ENCODE measurements around the gene TPST1. TPM values are rescaled to one million over a fixed set of nuclear protein-coding genes. Genes with fewer than 3 reads are reported as not detected.

TPST1 gene
- total RNA-seq, 2 experiments from 2014 or later = 0.67 to 0.79 TPM

GRCh38 chr7:66198469-66198868 is 6.7 kb upstream of the TPST1 start:
- H3K36me3 Mint-ChIP-seq (ENCODE audit: low read depth) = no peaks in the 10 kb centered on the region
- H3K27ac Mint-ChIP-seq = no peak overlapping the region
- POLR2A ChIA-PET = interaction anchor here (0.6 kb wide), 1 partner anchor 35 kb away, joined by 3 read pairs; no protein-coding TSS in a partner anchor
- CTCF ChIA-PET = no interaction called here
- no peak for DNase-seq
- H3K27me3 Mint-ChIP-seq = peaks cover 7% of the 10 kb centered on the region
- H3K4me3 Mint-ChIP-seq = no peak overlapping the region
- H3K9me3 Mint-ChIP-seq = no peaks in the 10 kb centered on the region
- H3K4me1 Mint-ChIP-seq = peaks cover 5% of the 10 kb centered on the region

DNA sequence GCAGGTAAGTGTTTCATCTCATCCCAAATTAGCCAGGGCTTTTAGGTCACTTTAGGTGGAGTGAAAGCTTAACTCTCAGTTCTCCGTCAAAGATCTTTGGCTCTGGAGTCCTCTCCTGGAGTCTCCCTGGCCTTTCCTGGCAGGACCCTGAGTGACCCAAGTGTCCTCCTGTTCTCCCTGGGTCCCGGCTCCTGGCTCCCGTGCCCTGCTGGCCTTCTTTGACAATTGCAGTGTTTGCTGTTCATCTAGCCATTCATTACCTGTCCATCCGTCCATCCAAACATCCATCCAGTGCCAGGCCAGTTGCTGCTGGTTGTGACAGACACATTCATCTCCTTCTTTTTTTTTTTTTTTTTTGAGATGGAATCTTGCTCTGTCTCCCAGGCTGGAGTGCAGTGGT is 6.2 kb upstream of the TPST1 start:
- no peak for DNase-seq
- H3K4me3 Mint-ChIP-seq = no peak overlapping the region
- H3K27me3 Mint-ChIP-seq = peaks cover 7% of the 10 kb centered on the region
- no peaks in the 10 kb centered on the region for H3K9me3 Mint-ChIP-seq
- H3K27ac Mint-ChIP-seq = no peak overlapping the region
- peaks cover 5% of the 10 kb centered on the region for H3K4me1 Mint-ChIP-seq
- no peaks in the 10 kb centered on the region for H3K36me3 Mint-ChIP-seq (ENCODE audit: low read depth)
- ChIA-PET CTCF (no interaction called here), POLR2A (no interaction called here)

DNA sequence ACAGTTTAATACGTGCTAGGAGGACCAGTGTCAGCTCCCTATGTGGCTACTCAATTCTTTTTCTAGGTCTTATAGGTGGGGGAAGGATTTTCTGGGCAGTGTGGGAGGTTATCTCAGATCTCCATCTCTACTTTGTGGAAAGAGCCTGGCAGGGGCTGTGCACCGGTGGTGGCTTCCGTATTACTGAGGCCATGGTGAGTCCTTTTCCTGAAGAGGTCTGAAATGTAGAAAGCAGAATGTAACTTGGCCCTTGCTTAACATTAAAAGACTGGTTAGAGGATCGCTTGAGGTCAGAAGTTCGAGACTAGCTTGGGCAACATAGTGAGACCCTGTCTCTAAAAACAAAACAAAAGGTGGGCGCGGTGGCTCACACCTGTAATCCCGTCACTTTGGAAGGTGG is 2.7 kb upstream of the TPST1 start:
- Mint-ChIP-seq H3K27ac (no peak overlapping the region), H3K27me3 (peaks cover 27% of the 10 kb centered on the region), H3K4me1 (peaks cover 25% of the 10 kb centered on the region), H3K36me3 (ENCODE audit: low read depth) (no peaks in the 10 kb centered on the region), H3K9me3 (no peaks in the 10 kb centered on the region), H3K4me3 (no peak overlapping the region)
- ChIA-PET POLR2A (no interaction called here), CTCF (interaction anchor here (0.6 to 0.7 kb wide), 2 partner anchors 26 to 244 kb away, joined by 3 to 5 read pairs; no protein-coding TSS in a partner anchor)
- no peak for DNase-seq

DNA sequence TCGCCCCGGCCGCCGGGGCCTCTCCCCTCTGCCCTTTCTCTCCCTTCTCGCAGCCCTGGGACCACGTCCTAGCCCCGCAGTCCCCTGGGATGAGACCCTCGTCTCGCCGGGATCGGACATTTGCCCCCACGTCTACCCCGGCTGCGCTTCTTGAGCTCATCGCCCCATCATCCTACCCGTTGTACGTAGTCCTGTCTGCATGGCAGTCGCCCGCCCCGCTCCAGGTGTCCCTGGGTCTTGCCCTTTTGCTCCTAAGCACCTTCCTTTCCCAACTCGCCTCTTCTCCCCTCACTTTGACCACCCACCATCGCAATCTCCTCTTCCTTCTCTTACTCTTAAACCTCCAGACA is 582 bp downstream of the TPST1 start:
- H3K4me1 Mint-ChIP-seq = peaks cover 30% of the 10 kb centered on the region
- ChIA-PET CTCF (no interaction called here), POLR2A (no interaction called here)
- H3K27me3 Mint-ChIP-seq = peaks cover 39% of the 10 kb centered on the region
- no peaks in the 10 kb centered on the region for H3K9me3 Mint-ChIP-seq
- peak overlapping the region; percentile 78 for H3K27ac Mint-ChIP-seq
- no peak for DNase-seq
- peak overlapping the region; percentile 81 for H3K4me3 Mint-ChIP-seq
- no peaks in the 10 kb centered on the region for H3K36me3 Mint-ChIP-seq (ENCODE audit: low read depth)

DNA sequence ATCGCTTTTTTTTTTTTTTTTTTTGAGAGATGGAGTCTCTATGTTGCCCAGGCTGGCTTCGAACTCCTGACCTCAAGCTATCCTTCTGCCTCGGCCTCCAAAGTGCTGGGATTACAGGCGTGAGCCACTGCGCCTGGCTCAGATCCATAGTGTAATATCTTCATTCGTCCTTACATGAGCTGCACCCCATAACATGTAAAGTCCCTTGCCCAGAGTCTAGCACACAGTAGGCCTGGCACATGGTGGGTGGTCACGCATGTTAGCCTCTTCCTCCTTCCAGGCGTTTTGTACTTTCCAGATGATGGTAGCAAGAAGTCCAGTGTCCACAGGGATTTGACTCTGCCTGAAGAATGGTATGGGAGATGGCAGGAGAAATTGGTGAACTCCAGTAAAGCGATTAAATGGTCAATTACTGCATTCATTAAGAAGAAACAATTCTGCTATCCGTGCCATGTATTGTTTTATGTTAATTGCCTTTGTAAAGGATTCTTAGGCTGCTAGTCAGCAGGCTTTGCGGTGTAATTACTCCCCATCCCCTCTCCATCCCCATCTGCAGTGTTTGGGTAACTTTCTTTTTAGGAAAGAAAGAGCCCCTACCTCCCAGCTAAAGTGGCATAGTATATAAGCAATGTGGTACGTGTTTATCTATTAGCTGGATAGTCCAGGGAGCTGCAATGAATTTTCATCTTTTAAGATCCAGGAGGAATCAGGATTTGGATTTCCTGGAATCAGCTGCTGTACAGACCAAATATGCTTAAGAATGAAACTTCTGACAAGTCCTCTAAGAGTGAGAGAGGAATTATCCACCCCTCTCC is 1.2 kb downstream of the TPST1 start:
- H3K4me3 Mint-ChIP-seq = peak overlapping the region; percentile 81
- H3K4me1 Mint-ChIP-seq = peaks cover 30% of the 10 kb centered on the region
- no peaks in the 10 kb centered on the region for H3K36me3 Mint-ChIP-seq (ENCODE audit: low read depth)
- peak overlapping the region; percentile 78 for H3K27ac Mint-ChIP-seq
- ChIA-PET CTCF (interaction anchor here (1.4 kb wide), 1 partner anchor 13 kb away, joined by 3 read pairs; no protein-coding TSS in a partner anchor), POLR2A (interaction anchor here (0.6 kb wide), 1 partner anchor 253 kb away, joined by 5 read pairs; no protein-coding TSS in a partner anchor)
- DNase-seq = no peak
- no peaks in the 10 kb centered on the region for H3K9me3 Mint-ChIP-seq
- H3K27me3 Mint-ChIP-seq = peaks cover 39% of the 10 kb centered on the region

- DNase-seq = no peak
- no peak overlapping the region for H3K4me3 Mint-ChIP-seq
- ChIA-PET POLR2A (interaction anchor here (0.6 kb wide), 1 partner anchor 252 kb away, joined by 5 read pairs; no protein-coding TSS in a partner anchor), CTCF (interaction anchor here (1.4 kb wide), 1 partner anchor 12 kb away, joined by 3 read pairs; no protein-coding TSS in a partner anchor)
- peaks cover 39% of the 10 kb centered on the region for H3K27me3 Mint-ChIP-seq
- H3K27ac Mint-ChIP-seq = no peak overlapping the region
- H3K36me3 Mint-ChIP-seq (ENCODE audit: low read depth) = no peaks in the 10 kb centered on the region
- no peaks in the 10 kb centered on the region for H3K9me3 Mint-ChIP-seq
- H3K4me1 Mint-ChIP-seq = peaks cover 30% of the 10 kb centered on the region
Observed at GRCh38 chr7:66206934-66207240, 1.8 kb downstream of the TPST1 start.

DNA sequence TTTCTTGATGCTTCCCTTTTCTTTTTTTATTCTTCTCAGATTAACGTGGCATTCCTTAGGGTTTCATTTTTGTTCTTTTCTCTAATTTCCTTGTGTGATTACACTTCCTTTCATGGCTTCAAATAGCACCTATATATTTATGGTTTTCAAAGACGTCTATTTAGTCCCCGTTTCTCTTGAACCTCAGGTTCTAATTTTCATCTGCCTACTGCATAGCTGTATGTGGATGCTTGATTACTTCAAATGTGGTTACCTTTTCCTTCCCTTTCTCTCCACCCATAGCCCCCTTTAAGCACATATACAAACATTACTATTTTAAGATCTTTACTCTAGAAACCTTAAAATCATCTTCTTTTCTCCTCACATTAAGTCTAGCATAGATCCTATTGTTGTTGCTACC is 2.4 kb downstream of the TPST1 start:
- Mint-ChIP-seq H3K36me3 (ENCODE audit: low read depth) (no peaks in the 10 kb centered on the region), H3K27ac (no peak overlapping the region), H3K27me3 (peaks cover 34% of the 10 kb centered on the region), H3K4me3 (no peak overlapping the region), H3K9me3 (no peaks in the 10 kb centered on the region), H3K4me1 (peaks cover 27% of the 10 kb centered on the region)
- ChIA-PET CTCF (interaction anchor here (0.6 to 1.4 kb wide), 2 partner anchors 11 to 210 kb away, joined by 3 to 4 read pairs; no protein-coding TSS in a partner anchor), POLR2A (interaction anchor here (0.6 kb wide), 1 partner anchor 28 kb away, joined by 3 read pairs; no protein-coding TSS in a partner anchor)
- no peak for DNase-seq

DNA sequence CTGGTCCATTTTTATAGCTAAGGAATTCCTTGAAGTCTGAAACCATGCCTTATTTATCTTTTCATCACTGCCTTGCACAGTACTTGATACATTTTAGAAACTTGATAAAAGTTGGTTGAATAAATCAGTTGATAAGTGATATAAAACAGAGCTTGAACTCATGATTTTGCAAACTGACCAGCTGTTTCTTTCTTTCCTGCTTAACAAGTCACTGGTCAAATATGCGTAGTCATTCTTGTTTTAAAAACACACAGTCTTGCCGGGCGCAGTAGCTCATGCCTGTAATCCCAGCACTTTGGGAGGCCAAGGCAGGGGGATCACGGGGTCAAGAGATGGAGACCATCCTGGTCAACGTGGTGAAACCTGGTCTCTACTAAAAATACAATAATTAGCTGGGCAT is 6.3 kb downstream of the TPST1 start:
- ChIA-PET CTCF (interaction anchor here (0.6 to 1.3 kb wide), 2 partner anchors 83 to 1293 kb away, joined by 3 read pairs; no protein-coding TSS in a partner anchor), POLR2A (no interaction called here)
- H3K27ac Mint-ChIP-seq = no peak overlapping the region
- H3K4me3 Mint-ChIP-seq = no peak overlapping the region
- peaks cover 27% of the 10 kb centered on the region for H3K27me3 Mint-ChIP-seq
- peaks cover 25% of the 10 kb centered on the region for H3K4me1 Mint-ChIP-seq
- no peak for DNase-seq
- no peaks in the 10 kb centered on the region for H3K36me3 Mint-ChIP-seq (ENCODE audit: low read depth)
- H3K9me3 Mint-ChIP-seq = no peaks in the 10 kb centered on the region

GRCh38 chr7:66213637-66214036 is 8.5 kb downstream of the TPST1 start:
- ChIA-PET CTCF (interaction anchor here (0.6 kb wide), 1 partner anchor 17 kb away, joined by 3 read pairs; no protein-coding TSS in a partner anchor), POLR2A (no interaction called here)
- Mint-ChIP-seq H3K4me1 (peaks cover 11% of the 10 kb centered on the region), H3K36me3 (ENCODE audit: low read depth) (no peaks in the 10 kb centered on the region), H3K27me3 (peaks cover 10% of the 10 kb centered on the region), H3K4me3 (no peak overlapping the region), H3K27ac (no peak overlapping the region), H3K9me3 (no peaks in the 10 kb centered on the region)
- DNase-seq = no peak

GRCh38 chr7:66216687-66217086 is 11.6 kb downstream of the TPST1 start:
- no peak for DNase-seq
- Mint-ChIP-seq H3K36me3 (ENCODE audit: low read depth) (no peaks in the 10 kb centered on the region), H3K4me3 (no peak overlapping the region), H3K27me3 (peaks cover 8% of the 10 kb centered on the region), H3K27ac (no peak overlapping the region), H3K4me1 (peaks cover 11% of the 10 kb centered on the region), H3K9me3 (no peaks in the 10 kb centered on the region)
- ChIA-PET POLR2A (no interaction called here), CTCF (no interaction called here)

DNA sequence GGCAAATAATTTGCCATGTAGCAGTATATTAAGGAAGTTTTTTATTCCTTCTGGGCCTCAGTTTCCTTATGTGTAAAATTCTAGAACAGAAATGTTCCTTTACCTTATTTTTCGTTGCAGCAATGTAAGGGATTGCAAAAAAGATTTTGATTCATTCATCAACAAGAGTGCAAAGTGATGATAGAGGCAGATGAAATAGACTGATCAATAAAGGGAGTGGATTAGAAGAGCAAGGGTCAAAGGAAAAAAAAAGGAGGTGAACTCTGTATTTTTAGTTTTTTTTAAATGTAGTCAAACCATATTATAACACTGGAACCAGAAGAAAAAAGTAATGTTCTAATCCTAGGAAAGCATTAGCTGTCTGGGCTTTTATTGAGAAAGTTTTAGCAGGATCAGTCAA is 14.7 kb downstream of the TPST1 start:
- Mint-ChIP-seq H3K4me3 (no peak overlapping the region), H3K36me3 (ENCODE audit: low read depth) (no peaks in the 10 kb centered on the region), H3K4me1 (peaks cover 2% of the 10 kb centered on the region), H3K27me3 (no peaks in the 10 kb centered on the region), H3K9me3 (no peaks in the 10 kb centered on the region), H3K27ac (no peak overlapping the region)
- DNase-seq = no peak
- POLR2A ChIA-PET = no interaction called here
- CTCF ChIA-PET = interaction anchor here (0.6 kb wide), 1 partner anchor 692 kb away, joined by 6 read pairs; no protein-coding TSS in a partner anchor

GRCh38 chr7:66221442-66221841 is 16.3 kb downstream of the TPST1 start:
- Mint-ChIP-seq H3K27me3 (no peaks in the 10 kb centered on the region), H3K36me3 (ENCODE audit: low read depth) (no peaks in the 10 kb centered on the region), H3K9me3 (no peaks in the 10 kb centered on the region), H3K4me3 (no peak overlapping the region), H3K27ac (no peak overlapping the region), H3K4me1 (peaks cover 2% of the 10 kb centered on the region)
- CTCF ChIA-PET = no interaction called here
- no peak for DNase-seq
- POLR2A ChIA-PET = no interaction called here

GRCh38 chr7:66227808-66228207 is 22.7 kb downstream of the TPST1 start:
- no peaks in the 10 kb centered on the region for H3K4me1 Mint-ChIP-seq
- H3K9me3 Mint-ChIP-seq = no peaks in the 10 kb centered on the region
- CTCF ChIA-PET = no interaction called here
- no peaks in the 10 kb centered on the region for H3K27me3 Mint-ChIP-seq
- no peak for DNase-seq
- POLR2A ChIA-PET = no interaction called here
- no peaks in the 10 kb centered on the region for H3K36me3 Mint-ChIP-seq (ENCODE audit: low read depth)
- no peak overlapping the region for H3K27ac Mint-ChIP-seq
- H3K4me3 Mint-ChIP-seq = no peak overlapping the region

Measured in activated CD4-positive, alpha-beta T cell treated with anti-CD3 and anti-CD28 coated beads, Interleukin-2, amount 10 ng/mL, durations not matched to agents 7 days and 5 days (primary cell).